ENCODE measurements around the gene CFAP100.

Gene CFAP100

GRCh38 chr3:126483321-126483761 lies 88.6 kb downstream of the CFAP100 start:
- DNase-seq: no peak
- in situ Hi-C loops (cut with MboI; ENCODE audit: low pct_unique_long_range_greater_than_20kb, low sequenced_read_pairs): no loop called here

- in situ Hi-C loops (cut with MboI; ENCODE audit: low pct_unique_long_range_greater_than_20kb, low sequenced_read_pairs): no loop called here
- DNase-seq: no peak
These were observed 89.4 kb downstream of the CFAP100 start for GRCh38 chr3:126484148-126484547.

GRCh38 chr3:126484662-126485061 lies 90.0 kb downstream of the CFAP100 start:
- no peak for DNase-seq
- in situ Hi-C loops (cut with MboI; ENCODE audit: low pct_unique_long_range_greater_than_20kb, low sequenced_read_pairs): no loop called here

- in situ Hi-C loops (cut with MboI; ENCODE audit: low pct_unique_long_range_greater_than_20kb, low sequenced_read_pairs): no loop called here
- DNase-seq: no peak
These were observed 90.6 kb downstream of the CFAP100 start for GRCh38 chr3:126485176-126485897.

- no peak for DNase-seq
- in situ Hi-C loops (cut with MboI; ENCODE audit: low pct_unique_long_range_greater_than_20kb, low sequenced_read_pairs): no loop called here
These were observed 91.2 kb downstream of the CFAP100 start for GRCh38 chr3:126485956-126486355.

All from KBM-7 (cell line).